ENCODE measurements around the gene IL6R. TPM values are rescaled to one million over a fixed set of nuclear protein-coding genes. Genes with fewer than 3 reads are reported as not detected.

Gene IL6R
- total RNA-seq, 1 donor from 2014 or later: 10.4 TPM

GRCh38 chr1:154495496-154496273 lies 90.5 kb downstream of the IL6R start:
- no peak for DNase-seq (ENCODE audit: extremely low spot score, unreplicated experiment)
- TF ChIP-seq CTCF (IDR thresholded peaks at IDR 0.05): no peak
- Mint-ChIP-seq H3K36me3 (ENCODE audit: unreplicated experiment) (no peaks in the 10 kb centered on the region), H3K27ac (ENCODE audit: unreplicated experiment) (no peak overlapping the region), H3K4me1 (ENCODE audit: unreplicated experiment) (no peaks in the 10 kb centered on the region), H3K27me3 (ENCODE audit: unreplicated experiment) (peaks cover 71% of the 10 kb centered on the region), H3K4me3 (ENCODE audit: unreplicated experiment) (no peak overlapping the region), H3K9me3 (ENCODE audit: unreplicated experiment) (no peaks in the 10 kb centered on the region)

GRCh38 chr1:154496383-154496782 lies 91.2 kb downstream of the IL6R start:
- no peak overlapping the region for H3K27ac Mint-ChIP-seq (ENCODE audit: unreplicated experiment)

GRCh38 chr1:154497026-154497806 lies 92.1 kb downstream of the IL6R start:
- no peak for DNase-seq (ENCODE audit: extremely low spot score, unreplicated experiment)
- Mint-ChIP-seq H3K4me3 (ENCODE audit: unreplicated experiment) (no peak overlapping the region), H3K36me3 (ENCODE audit: unreplicated experiment) (no peaks in the 10 kb centered on the region), H3K9me3 (ENCODE audit: unreplicated experiment) (no peaks in the 10 kb centered on the region), H3K27me3 (ENCODE audit: unreplicated experiment) (peaks cover 65% of the 10 kb centered on the region), H3K27ac (ENCODE audit: unreplicated experiment) (no peak overlapping the region), H3K4me1 (ENCODE audit: unreplicated experiment) (peaks cover 2% of the 10 kb centered on the region)
- no peak for TF ChIP-seq CTCF (IDR thresholded peaks at IDR 0.05)

More at GRCh38 chr1:154496383-154496782, 91.2 kb downstream of the IL6R start:
- Mint-ChIP-seq H3K9me3 (ENCODE audit: unreplicated experiment) (no peaks in the 10 kb centered on the region), H3K4me3 (ENCODE audit: unreplicated experiment) (no peak overlapping the region), H3K4me1 (ENCODE audit: unreplicated experiment) (peaks cover 2% of the 10 kb centered on the region), H3K36me3 (ENCODE audit: unreplicated experiment) (no peaks in the 10 kb centered on the region), H3K27me3 (ENCODE audit: unreplicated experiment) (peaks cover 71% of the 10 kb centered on the region)
- DNase-seq (ENCODE audit: extremely low spot score, unreplicated experiment): no peak
- no peak for TF ChIP-seq CTCF (IDR thresholded peaks at IDR 0.05)

- H3K27me3 Mint-ChIP-seq (ENCODE audit: unreplicated experiment): peaks cover 65% of the 10 kb centered on the region
- DNase-seq (ENCODE audit: extremely low spot score, unreplicated experiment): no peak
- no peak for TF ChIP-seq CTCF (IDR thresholded peaks at IDR 0.05)
- H3K27ac Mint-ChIP-seq (ENCODE audit: unreplicated experiment): no peak overlapping the region
- H3K4me3 Mint-ChIP-seq (ENCODE audit: unreplicated experiment): no peak overlapping the region
- no peaks in the 10 kb centered on the region for H3K9me3 Mint-ChIP-seq (ENCODE audit: unreplicated experiment)
- no peaks in the 10 kb centered on the region for H3K36me3 Mint-ChIP-seq (ENCODE audit: unreplicated experiment)
- H3K4me1 Mint-ChIP-seq (ENCODE audit: unreplicated experiment): peaks cover 2% of the 10 kb centered on the region
Measured at GRCh38 chr1:154499446-154499845, 94.3 kb downstream of the IL6R start.

- H3K27me3 Mint-ChIP-seq (ENCODE audit: unreplicated experiment): peaks cover 73% of the 10 kb centered on the region
- H3K27ac Mint-ChIP-seq (ENCODE audit: unreplicated experiment): no peak overlapping the region
- H3K4me1 Mint-ChIP-seq (ENCODE audit: unreplicated experiment): peaks cover 2% of the 10 kb centered on the region
- H3K9me3 Mint-ChIP-seq (ENCODE audit: unreplicated experiment): no peaks in the 10 kb centered on the region
- H3K4me3 Mint-ChIP-seq (ENCODE audit: unreplicated experiment): no peak overlapping the region
- no peaks in the 10 kb centered on the region for H3K36me3 Mint-ChIP-seq (ENCODE audit: unreplicated experiment)
- no peak for DNase-seq (ENCODE audit: extremely low spot score, unreplicated experiment)
- no peak for TF ChIP-seq CTCF (IDR thresholded peaks at IDR 0.05)
Measured at GRCh38 chr1:154500533-154500932, 95.4 kb downstream of the IL6R start.
